Fibroblast of skin of left quadriceps (primary cell): Measurements from ENCODE around the gene MMP28.

Experiments
- DNase-seq, 2 experiments: peaks; one replicate each; pipeline ENCODE4 v3.0.0-alpha.2; 2013; ENCODE audit warnings: low read depth in 2 of 2

MMP28 gene

DNA sequence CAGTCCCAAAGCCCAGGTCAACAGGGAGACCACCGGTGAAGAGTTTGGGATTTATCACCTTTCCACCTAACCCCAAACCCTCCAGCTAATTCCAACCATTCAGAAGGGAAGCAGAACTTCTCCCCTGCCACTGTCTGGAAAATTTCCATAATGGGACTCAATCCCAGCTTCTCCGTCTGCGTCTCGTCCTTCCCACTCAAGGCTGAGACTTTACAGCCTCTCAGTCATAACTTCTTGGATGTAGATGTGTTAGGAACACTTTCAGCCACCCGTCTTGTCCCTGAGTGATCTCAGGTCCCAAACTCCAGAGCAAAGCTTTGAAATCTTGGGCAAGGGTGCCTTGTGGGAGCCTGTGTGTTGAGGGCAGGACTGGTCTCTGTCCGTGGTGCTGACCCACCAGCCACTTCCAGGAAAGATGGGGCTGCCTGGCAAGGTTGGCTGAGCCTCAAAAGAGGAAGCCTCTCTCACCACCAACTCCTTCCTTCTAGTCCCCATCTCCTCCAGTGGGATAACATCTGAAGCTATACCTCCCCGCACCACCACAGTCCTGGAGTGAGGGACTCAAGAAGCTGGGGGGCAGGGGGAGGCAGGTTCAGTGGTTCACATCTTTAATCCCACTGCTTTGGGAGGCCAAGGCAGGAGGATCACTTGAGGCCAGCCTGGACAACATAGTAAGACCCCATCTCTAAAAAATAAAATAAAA, 51.7 kb downstream of the MMP28 start:
- DNase-seq = no peak

DNA sequence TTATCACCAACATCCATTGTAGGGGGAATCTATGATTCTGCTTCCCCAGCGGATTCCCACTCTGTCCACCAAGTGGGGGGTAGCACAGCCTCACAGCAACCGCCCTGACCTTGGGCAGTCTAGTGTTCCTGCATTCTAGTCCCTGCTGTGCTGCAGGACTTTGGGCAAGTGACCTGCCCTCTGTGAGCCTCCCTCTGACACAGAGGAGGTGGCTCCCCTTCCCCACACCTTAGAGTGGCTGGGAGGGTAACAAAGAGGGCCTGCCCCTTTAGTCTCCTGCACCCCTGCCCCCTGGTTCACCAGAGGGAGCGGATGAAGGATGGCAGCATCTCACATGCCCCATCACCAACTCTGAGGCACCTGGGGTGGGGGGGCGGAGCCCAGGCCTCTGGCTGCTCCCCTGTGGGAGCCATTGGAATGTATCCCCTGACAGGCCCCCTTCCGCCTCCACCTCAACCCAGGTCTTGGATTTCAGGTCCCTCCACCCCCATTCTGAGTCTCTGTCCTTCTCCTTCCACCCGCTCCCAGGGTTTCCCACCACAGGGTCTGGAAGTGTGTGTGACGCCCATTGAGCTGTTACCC, 52.5 kb downstream of the MMP28 start:
- no peak for DNase-seq

DNA sequence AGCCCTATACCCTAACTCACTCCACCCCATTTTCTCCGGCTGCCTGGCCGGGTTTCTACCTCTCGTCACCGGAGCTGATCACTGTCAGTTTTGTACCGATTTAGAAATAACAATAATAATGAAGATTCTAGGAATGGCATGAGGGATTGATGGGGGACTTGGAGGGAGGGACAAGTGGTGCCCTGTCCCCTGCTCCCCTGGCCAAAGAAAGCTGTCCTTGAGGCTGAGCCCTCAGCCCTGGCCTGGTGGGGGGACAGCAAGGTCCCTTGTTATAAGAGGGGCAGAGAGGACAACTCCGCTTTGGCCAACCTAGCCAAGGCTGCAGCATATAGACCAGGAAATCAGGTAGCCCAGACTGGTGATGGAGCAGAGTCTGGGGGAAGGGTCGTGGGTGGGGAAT, 52.9 kb downstream of the MMP28 start:
- no peak for DNase-seq

DNA sequence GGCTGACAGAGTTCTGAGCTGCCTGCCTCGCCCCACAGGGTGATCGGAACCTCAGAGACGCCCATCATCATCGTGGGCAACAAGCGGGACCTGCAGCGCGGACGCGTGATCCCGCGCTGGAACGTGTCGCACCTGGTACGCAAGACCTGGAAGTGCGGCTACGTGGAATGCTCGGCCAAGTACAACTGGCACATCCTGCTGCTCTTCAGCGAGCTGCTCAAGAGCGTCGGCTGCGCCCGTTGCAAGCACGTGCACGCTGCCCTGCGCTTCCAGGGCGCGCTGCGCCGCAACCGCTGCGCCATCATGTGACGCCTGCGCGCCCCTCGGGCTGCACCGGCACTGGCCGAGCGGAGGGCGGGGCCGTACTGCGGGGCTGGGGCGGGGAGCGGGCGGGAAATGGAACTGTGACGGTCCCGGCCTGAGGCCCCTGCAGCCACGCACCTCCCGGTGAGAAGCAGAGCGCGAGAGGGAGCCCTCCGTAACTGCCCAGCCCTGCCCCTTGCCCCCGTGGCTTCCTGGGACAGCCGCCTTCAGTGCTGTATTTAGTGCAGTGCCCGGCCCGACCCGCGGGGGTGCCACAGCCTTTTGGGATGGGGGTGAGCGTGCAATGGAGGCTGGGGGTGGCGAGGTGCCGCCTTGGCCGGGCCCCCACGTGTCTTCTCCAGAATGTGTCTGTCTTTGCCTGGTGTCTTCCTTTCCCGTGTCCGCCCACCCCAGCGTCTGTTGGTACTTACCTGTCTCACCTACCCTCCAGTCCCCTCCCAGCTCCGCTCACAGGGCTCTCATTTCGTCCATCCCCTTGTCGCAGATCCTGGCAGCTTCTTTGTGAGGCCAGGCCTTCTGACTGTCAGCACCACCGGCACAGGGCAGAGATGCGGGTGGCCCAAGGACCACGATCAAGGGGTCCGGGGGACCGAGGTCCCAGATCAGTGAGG, 54.2 kb downstream of the MMP28 start:
- no peak for DNase-seq

DNA sequence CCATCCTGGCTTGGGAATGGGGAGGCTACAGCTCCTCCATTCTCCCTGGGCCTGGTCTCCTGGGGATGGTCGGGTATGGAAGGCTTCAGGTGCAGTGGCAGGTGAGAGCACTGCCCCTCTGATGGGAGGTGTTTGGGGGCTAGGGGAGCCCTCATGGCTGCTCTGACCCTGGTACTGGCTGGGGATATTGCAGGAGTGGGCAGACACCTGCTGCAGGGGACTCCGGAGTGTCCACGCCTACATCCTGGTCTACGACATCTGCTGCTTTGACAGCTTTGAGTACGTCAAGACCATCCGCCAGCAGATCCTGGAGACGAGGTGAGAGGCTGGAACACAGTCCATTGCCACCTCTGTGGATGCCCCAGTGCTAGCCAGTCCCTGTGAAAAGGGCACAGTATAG, 55.2 kb downstream of the MMP28 start:
- no peak for DNase-seq

DNA sequence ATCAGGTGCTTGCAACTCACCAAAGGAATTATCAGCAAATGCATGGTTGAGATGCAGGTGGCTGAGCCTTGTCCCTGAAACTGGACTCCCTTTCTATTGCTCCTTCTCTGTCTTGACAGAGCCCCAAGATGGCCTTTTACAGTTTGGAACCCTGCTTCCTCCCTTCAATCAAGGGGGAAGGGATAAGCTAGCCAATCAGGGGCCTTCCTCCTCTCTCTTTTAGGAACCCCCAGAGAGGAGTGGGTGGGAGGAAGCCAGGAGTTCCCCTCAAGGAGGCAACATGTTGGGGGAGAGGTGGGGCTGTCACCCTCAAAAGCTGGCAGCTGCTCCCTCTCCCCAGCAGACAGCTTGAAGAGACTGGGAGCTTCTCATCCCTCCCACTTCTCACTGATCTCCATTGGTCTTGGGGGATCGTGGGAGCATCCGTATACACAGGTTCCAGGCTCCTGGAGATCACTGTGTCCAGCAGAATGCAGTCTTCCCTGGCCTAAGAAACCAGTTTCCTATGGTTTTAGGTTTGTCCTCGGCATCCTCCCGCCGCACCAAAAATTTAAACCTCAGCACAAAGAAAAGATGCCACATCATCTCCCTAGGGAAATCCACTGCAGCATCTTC, 56.8 kb downstream of the MMP28 start:
- DNase-seq = no peak

DNA sequence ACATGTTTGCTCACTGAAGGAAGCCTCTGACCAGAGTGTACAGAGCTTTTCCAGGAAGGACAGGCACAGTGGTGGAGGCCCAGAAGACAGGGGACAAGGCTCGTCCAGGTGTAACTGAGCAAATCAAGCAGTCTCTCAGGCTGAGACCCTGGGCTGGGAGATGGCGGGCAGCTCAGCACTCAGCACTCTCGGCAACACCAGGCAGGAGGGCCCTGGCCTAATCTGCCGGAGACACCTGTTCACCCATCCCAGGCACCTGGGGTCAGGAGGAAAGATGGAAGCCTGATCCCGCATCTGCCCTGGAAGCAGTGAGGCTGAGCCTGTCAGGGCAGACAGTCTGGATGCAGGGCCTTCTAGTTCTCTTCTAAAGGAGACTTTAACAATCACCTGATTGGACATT, 59.2 kb downstream of the MMP28 start:
- no peak for DNase-seq

DNA sequence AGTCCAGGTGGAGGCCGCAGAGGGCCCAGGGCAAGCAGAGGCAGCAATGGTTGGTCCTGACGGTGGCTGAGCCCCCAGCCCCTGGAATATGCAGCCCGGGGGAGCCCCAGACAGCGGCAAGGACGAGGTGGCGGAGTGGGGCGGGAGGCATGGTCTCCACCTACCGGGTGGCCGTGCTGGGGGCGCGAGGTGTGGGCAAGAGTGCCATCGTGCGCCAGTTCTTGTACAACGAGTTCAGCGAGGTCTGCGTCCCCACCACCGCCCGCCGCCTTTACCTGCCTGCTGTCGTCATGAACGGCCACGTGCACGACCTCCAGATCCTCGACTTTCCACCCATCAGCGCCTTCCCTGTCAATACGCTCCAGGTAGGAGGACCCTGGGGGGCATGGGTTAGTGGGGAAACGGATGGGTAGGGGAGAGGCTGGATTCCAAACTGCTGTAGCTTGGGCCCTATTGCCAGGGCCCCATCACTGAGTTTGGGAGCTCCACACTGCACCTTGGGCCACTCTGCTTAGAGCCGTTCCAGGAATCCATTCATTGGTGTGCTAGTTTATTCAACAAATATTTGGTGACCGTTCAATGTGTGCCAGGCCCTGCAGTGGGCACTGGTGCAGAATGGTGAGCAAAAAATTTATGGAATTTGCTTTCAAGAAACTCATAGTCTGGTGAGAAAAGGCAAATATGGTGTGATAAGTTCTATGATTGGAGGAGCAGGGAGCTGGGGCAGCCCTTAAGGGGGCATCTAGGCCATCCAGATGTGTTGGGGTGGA, 60.2 kb downstream of the MMP28 start:
- no peak for DNase-seq

DNA sequence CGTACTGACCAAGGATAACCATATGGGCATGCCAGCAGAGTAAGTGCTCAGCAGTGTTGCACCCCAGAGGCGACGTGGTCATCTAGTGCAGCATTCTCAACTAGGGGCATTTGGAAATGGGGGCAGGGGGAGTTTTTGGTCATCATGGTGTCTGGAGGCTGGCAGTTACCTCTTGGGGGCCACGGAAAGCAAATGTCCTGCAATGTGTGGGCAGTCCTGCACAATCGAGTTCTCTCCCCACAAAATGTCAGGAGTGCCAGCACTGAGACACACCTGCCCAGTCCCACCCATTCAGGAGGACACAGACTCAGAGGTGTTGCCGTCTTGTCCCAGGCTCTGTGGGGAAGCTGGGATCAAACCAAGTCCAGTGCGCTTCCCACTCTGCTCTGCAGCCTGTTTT, 61.0 kb downstream of the MMP28 start:
- no peak for DNase-seq

DNA sequence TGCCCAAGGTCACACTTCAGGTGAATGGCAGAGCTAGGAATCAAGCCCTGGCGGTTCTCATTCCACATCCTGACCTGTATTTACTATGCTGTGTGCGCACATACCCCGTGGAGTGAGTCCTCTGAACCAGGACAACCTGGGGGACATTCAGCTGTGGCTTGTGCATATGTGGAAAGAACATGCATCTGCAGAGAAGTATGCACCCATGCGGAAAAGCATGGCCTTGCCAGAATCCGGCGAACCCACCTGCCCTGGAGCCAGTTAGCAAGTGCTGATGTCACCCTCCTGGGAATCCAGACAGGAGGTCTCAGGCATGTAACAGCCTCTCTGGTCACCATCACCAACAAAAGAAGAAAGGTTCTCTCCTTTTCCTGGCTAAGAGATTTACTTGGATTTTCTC, 62.1 kb downstream of the MMP28 start:
- DNase-seq = no peak

DNA sequence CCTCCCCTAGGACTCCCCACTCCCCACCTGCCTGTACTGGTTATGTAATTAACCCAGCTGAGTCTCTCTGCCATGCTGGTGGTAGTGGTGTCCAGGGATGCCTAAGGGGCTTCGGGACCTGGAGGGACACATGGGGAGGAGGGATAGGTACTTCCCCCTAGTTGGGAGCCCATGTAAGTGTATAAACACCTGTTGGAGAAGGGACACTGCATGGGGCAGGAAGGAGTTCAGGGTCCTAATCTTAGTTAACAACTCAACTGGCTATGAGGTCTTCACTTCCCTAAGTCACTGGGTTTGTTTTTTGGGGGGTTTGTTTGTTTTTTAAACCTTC, 62.7 kb downstream of the MMP28 start:
- DNase-seq = no peak

DNA sequence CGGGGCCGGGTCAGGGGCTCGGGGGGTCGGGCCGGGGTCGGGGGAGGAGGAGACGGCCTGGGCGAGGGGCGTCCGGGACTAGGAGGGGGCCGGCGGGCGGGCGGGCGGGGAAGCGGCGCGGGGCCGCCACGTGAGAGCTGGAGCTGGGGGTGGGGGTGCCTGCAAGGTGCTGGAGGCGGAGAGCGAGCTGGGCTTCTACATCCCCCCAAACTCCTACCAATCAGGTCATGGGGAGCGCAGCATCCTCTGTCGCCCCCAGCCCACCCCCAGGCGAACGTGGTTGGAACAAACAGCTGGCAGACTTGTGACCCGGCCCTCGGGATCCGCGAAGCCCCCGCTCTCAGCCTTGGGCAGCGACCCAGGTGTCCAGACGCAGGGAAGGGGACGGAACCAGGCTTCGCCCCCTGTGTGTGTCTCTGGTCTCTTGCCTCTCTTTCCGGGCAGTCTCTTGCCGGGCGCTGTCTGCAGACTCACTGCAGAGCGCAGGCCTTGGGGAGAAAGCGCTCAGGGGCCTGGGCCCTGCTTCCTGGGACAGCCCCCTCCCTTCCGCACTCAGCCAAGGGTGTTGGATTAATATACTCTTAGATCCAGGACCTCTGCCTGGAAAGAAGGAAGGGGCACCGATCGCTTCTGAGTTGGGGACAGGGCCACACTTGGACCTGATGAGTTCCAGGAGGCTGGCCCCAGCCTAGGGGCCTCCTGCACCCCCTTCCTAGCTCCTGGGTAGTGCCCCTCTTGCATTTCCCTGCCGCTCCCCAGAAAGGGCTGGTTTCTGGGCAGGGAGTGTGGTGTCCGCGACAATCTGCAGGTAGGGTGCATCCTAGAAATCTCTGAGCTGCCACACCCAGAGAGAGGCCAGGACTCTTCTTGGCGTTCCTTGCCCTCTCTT, 63.3 kb downstream of the MMP28 start:
- no peak for DNase-seq

DNA sequence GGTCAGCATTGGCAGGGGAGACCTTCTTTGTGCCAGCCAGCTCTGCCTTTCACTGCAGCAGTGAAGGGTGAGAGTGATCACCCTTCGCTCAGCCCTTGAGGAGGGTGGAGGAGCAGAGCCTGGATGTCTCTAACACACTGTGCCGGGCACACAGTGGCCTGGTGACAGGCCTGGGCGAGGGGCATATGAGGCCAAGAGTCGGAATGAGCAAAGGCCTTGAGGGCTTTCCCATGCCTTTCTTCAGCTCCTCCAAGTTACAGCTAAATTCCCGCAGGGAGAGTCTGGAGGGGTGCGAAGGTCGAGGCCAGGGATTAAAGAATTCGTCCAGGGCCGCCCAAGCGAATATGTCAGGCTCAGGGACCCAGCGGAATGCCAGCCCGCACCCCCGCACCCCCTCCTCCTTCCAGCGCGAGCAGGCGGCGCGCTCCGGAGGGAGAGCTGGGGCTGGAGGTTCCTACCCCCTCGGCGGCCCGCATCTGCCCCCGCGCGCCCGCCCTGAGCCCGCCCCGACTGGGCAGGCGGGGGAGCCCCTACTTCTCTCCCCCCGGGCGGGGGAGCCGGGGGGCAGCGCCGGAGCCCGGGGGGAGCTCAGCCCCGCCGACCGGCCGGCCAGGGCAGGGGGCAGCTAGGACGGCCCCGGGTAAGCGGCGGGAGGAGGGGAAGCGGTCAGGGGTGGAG, 64.1 kb downstream of the MMP28 start, which contains the start of gene RASL10B:
RASL10B (plus strand) TSS at position 401 of the 678 bp plus-strand sequence. CDS start 3,546 bp downstream, outside the sequence.
- no peak for DNase-seq

DNA sequence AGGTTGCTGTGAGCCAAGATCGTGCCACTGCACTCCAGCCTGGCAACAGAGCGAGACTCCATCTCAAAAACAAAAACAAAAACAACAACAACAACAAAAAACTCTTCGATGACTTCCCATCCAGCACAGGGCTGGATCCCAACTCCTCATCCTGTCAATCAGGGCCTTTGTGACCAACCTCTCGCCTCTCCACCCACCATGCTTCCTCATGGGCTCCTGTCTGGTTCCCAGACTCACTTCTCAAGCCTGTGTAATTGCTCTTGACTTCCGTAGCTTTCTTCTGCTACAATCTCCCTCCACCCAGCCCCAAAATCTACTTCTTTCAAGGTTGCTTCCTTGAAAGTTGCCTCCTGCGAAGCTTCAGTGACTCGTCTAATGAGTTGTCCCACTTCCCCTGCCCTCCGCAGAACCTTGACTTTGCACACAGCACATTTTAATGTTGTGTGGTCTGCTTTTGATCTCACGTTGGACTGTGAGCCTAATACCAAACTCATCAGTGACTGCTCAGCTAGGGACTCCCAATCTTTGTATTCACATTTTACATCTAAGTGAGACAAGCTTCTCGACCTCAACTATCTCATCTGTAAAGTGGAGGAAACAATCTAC, 64.9 kb downstream of the MMP28 start:
- no peak for DNase-seq

DNA sequence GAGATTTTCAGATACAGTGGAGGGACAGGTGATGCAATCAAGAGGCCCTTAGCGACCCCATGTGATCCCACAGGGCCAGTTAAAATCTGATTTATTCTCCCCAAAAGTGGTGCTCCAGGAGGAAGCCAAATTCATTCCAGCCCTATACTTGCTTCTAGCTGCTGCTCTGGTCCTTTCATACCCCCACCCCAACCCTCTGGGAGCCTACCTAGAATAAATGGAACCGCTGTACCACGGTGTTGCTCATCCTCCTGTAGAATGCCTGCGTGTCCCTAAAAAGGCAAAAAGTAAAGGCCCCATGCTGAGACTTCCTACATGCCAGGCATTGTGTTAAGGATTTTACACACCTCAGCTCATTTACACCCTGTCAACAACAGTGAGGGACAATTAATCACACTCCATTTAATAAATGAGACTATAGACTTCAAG, 66.0 kb downstream of the MMP28 start:
- DNase-seq = no peak

DNA sequence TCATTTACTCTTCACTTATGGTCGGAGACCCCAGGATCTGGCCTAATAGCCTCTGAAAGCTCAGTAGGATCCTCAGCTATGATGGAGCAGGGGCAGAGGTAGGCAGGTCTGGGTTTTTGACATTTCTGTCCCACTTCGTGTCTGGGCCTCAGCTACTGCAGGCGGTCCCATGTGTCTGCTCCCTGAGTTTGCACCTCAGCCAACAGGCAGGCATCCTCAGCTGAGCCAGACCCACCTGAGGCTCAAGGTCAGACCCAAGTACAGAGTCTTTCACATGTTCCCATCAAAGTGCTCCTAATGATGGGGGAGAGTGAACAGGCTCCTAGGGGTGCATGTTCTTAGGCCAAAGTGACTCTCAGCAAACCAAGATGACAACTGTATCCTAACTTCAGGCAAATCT, 66.9 kb downstream of the MMP28 start:
- no peak for DNase-seq

DNA sequence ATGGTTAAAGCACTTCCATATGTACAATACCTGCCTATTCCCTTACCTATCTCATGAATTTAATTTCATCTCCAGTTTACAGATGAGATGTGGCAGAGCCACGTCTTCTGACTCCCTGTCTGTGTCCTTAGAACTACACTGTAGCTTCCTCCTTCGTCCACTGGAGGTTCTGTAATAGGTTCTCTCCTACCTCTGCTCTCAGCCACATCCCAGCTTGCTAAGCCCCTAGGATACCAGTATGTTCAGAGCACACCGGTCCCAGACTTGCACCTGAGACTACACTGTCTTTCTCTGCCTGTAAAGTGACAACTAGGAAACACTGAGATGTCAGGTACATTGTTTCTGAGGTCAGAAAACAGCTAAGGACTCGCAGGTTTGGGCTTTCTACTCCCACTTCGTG, 67.8 kb downstream of the MMP28 start:
- DNase-seq = no peak

DNA sequence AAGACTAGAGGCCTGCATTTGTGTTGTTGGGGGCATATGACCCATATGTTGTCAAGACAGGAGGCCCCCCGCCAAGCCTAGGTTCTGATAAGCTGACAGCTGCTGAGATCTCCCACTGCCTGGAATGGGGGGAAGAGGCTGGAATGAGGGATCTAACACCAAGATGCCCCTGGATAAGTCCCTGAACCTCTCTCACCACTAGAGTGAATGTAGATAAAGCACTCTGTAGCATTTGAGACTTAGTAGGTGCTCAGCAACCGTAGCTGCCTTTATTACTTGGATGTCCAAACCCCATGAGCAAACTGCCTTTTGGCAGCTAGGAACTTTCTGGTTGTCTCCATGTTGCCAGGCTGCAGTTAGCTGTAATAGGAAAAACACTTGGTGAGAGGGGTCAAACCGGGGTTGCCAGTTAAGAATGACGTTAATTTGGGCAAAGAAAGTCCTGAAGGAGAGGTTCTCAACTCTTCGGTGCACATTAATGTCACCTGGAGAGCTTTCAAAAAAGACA, 68.4 kb downstream of the MMP28 start:
- no peak for DNase-seq
